ENCODE measurements around the gene SPRR4.
A peak's percentile ranks its signal among the peaks of the same experiment; 100 is the strongest.

The SPRR4 gene

GRCh38 chr1:152932170-152932811 is 38.2 kb upstream of the SPRR4 start:
- Histone ChIP-seq H4K12ac (ENCODE audit: low read depth, low read length) (no peak overlapping the region), H3K4me3 (ENCODE audit: low read depth, low read length) (no peak overlapping the region), H2BK120ac (ENCODE audit: insufficient read depth, low read length, poor library complexity) (no peak overlapping the region), H3K9me3 (ENCODE audit: insufficient read depth, low read depth, low read length) (no peaks in the 10 kb centered on the region), H3K4ac (ENCODE audit: low read depth, low read length) (no peak overlapping the region), H3K9ac (ENCODE audit: low read length) (no peak overlapping the region), H4K8ac (ENCODE audit: low read depth, low read length) (no peak overlapping the region), H3K79me2 (ENCODE audit: control insufficient read depth, insufficient read depth, low read length, poor library complexity) (no peaks in the 10 kb centered on the region), H3K27me3 (ENCODE audit: insufficient read depth, low read length) (no peaks in the 10 kb centered on the region), H3K23ac (ENCODE audit: low read length) (no peak overlapping the region), H3K18ac (ENCODE audit: low read length) (no peak overlapping the region), H2AFZ (ENCODE audit: insufficient read depth, low read length, poor library complexity) (no peak overlapping the region), H3K36me3 (ENCODE audit: control insufficient read depth in 1 of 2, insufficient read depth in 2 of 2, low read length in 2 of 2) (no peaks in the 10 kb centered on the region), H2BK5ac (ENCODE audit: low read depth, low read length, poor library complexity) (no peak overlapping the region), H2BK12ac (ENCODE audit: low read length) (no peak overlapping the region), H3K79me1 (ENCODE audit: low read length) (no peaks in the 10 kb centered on the region), H2AK5ac (ENCODE audit: low read length) (no peak overlapping the region), H3K27ac (ENCODE audit: low read depth, low read length) (no peak overlapping the region), H3K14ac (ENCODE audit: low read length) (no peak overlapping the region), H3K4me1 (ENCODE audit: control insufficient read depth in 1 of 2, insufficient read depth in 2 of 2, low read length in 2 of 2) (no peaks in the 10 kb centered on the region), H4K91ac (ENCODE audit: low read depth, low read length) (no peak overlapping the region), H3K4me2 (ENCODE audit: low read length) (no peak overlapping the region)
- no peak for DNase-seq
- no CpG with 5 or more reads among the region's 4 CpGs for WGBS (ENCODE audit: extremely low coverage, insufficient coverage, insufficient read length)

DNA sequence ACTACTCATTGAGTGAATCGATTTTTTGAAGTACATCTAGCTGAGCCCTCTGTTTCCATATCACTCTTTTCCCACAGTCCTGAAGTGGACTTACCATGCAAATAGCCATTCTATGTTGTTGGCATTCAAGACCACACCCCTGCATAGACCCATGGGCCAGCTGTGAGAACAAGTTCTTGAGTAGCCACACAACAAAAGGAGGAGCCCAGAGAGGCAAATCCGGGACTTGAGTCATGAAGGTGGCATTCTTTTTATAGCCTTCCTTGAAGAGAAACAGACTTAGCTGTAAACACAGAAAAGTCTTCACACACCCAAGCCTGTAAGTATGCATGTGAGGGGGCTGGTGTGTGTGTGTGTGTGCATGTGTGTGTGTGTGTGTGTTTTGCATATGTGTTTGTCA is 37.3 kb upstream of the SPRR4 start:
- no peak overlapping the region for H4K91ac ChIP-seq (ENCODE audit: low read depth, low read length)
- no peak overlapping the region for H3K4me3 ChIP-seq (ENCODE audit: low read depth, low read length)
- no CpG with 5 or more reads among the region's 2 CpGs for WGBS (ENCODE audit: extremely low coverage, insufficient coverage, insufficient read length)
- no peak overlapping the region for H3K23ac ChIP-seq (ENCODE audit: low read length)
- H2BK12ac ChIP-seq (ENCODE audit: low read length) = no peak overlapping the region
- no peaks in the 10 kb centered on the region for H3K4me1 ChIP-seq (ENCODE audit: control insufficient read depth in 1 of 2, insufficient read depth in 2 of 2, low read length in 2 of 2)
- H3K14ac ChIP-seq (ENCODE audit: low read length) = no peak overlapping the region
- no peak overlapping the region for H3K27ac ChIP-seq (ENCODE audit: low read depth, low read length)
- H3K9me3 ChIP-seq (ENCODE audit: insufficient read depth, low read depth, low read length) = no peaks in the 10 kb centered on the region
- H2AFZ ChIP-seq (ENCODE audit: insufficient read depth, low read length, poor library complexity) = no peak overlapping the region
- H2AK5ac ChIP-seq (ENCODE audit: low read length) = no peak overlapping the region
- H3K27me3 ChIP-seq (ENCODE audit: insufficient read depth, low read length) = no peaks in the 10 kb centered on the region
- H3K18ac ChIP-seq (ENCODE audit: low read length) = no peak overlapping the region
- H4K12ac ChIP-seq (ENCODE audit: low read depth, low read length) = no peak overlapping the region
- H2BK120ac ChIP-seq (ENCODE audit: insufficient read depth, low read length, poor library complexity) = no peak overlapping the region
- H3K4me2 ChIP-seq (ENCODE audit: low read length) = no peak overlapping the region
- H3K36me3 ChIP-seq (ENCODE audit: control insufficient read depth in 1 of 2, insufficient read depth in 2 of 2, low read length in 2 of 2) = no peaks in the 10 kb centered on the region
- no peak for DNase-seq
- no peak overlapping the region for H2BK5ac ChIP-seq (ENCODE audit: low read depth, low read length, poor library complexity)
- H3K79me2 ChIP-seq (ENCODE audit: control insufficient read depth, insufficient read depth, low read length, poor library complexity) = no peaks in the 10 kb centered on the region
- no peak overlapping the region for H3K9ac ChIP-seq (ENCODE audit: low read length)
- H3K79me1 ChIP-seq (ENCODE audit: low read length) = no peaks in the 10 kb centered on the region
- no peak overlapping the region for H4K8ac ChIP-seq (ENCODE audit: low read depth, low read length)
- H3K4ac ChIP-seq (ENCODE audit: low read depth, low read length) = no peak overlapping the region

DNA sequence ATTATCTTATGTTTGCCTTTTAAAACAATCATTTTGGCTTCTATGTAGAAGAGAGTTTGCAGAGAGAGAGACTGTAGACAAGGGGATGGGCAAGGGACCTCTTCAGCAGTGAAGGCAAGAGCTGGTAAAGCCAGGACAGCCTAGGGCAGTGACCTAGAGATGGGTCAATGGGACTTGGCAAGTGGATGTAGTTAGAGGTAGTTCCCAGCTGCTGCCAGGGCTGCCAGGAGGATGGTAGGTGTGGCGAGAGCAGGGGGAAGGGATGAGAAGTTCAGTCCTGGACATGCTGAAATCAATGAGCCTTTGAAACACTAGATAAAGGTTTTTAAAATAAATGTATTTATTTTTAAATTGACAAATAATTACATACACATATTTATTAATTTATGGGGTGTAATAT is 29.8 kb upstream of the SPRR4 start:
- H4K12ac ChIP-seq (ENCODE audit: low read depth, low read length) = no peak overlapping the region
- no peak overlapping the region for H2AK5ac ChIP-seq (ENCODE audit: low read length)
- no peak overlapping the region for H2BK5ac ChIP-seq (ENCODE audit: low read depth, low read length, poor library complexity)
- no peak overlapping the region for H3K27ac ChIP-seq (ENCODE audit: low read depth, low read length)
- H3K9me3 ChIP-seq (ENCODE audit: insufficient read depth, low read depth, low read length) = no peaks in the 10 kb centered on the region
- H4K8ac ChIP-seq (ENCODE audit: low read depth, low read length) = no peak overlapping the region
- no peaks in the 10 kb centered on the region for H3K36me3 ChIP-seq (ENCODE audit: control insufficient read depth in 1 of 2, insufficient read depth in 2 of 2, low read length in 2 of 2)
- no peak overlapping the region for H2BK120ac ChIP-seq (ENCODE audit: insufficient read depth, low read length, poor library complexity)
- no peak overlapping the region for H4K91ac ChIP-seq (ENCODE audit: low read depth, low read length)
- no peak overlapping the region for H3K18ac ChIP-seq (ENCODE audit: low read length)
- no peak overlapping the region for H2AFZ ChIP-seq (ENCODE audit: insufficient read depth, low read length, poor library complexity)
- H3K4ac ChIP-seq (ENCODE audit: low read depth, low read length) = no peak overlapping the region
- H3K79me2 ChIP-seq (ENCODE audit: control insufficient read depth, insufficient read depth, low read length, poor library complexity) = no peaks in the 10 kb centered on the region
- no peak overlapping the region for H3K9ac ChIP-seq (ENCODE audit: low read length)
- H3K79me1 ChIP-seq (ENCODE audit: low read length) = no peaks in the 10 kb centered on the region
- no peak overlapping the region for H2BK12ac ChIP-seq (ENCODE audit: low read length)
- no peak overlapping the region for H3K4me3 ChIP-seq (ENCODE audit: low read depth, low read length)
- H3K23ac ChIP-seq (ENCODE audit: low read length) = no peak overlapping the region
- DNase-seq = no peak
- H3K4me2 ChIP-seq (ENCODE audit: low read length) = no peak overlapping the region
- WGBS (ENCODE audit: extremely low coverage, insufficient coverage, insufficient read length) = no CpG with 5 or more reads among the region's 1 CpG
- H3K27me3 ChIP-seq (ENCODE audit: insufficient read depth, low read length) = no peaks in the 10 kb centered on the region
- no peak overlapping the region for H3K14ac ChIP-seq (ENCODE audit: low read length)
- no peaks in the 10 kb centered on the region for H3K4me1 ChIP-seq (ENCODE audit: control insufficient read depth in 1 of 2, insufficient read depth in 2 of 2, low read length in 2 of 2)

- Histone ChIP-seq H2BK120ac (ENCODE audit: insufficient read depth, low read length, poor library complexity) (no peak overlapping the region), H2BK12ac (ENCODE audit: low read length) (no peak overlapping the region), H3K27me3 (ENCODE audit: insufficient read depth, low read length) (no peaks in the 10 kb centered on the region), H3K36me3 (ENCODE audit: control insufficient read depth in 1 of 2, insufficient read depth in 2 of 2, low read length in 2 of 2) (no peaks in the 10 kb centered on the region), H3K79me1 (ENCODE audit: low read length) (no peaks in the 10 kb centered on the region), H3K27ac (ENCODE audit: low read depth, low read length) (no peak overlapping the region), H4K8ac (ENCODE audit: low read depth, low read length) (no peak overlapping the region), H3K18ac (ENCODE audit: low read length) (no peak overlapping the region), H3K4me1 (ENCODE audit: control insufficient read depth in 1 of 2, insufficient read depth in 2 of 2, low read length in 2 of 2) (no peaks in the 10 kb centered on the region), H2AK5ac (ENCODE audit: low read length) (no peak overlapping the region), H4K91ac (ENCODE audit: low read depth, low read length) (no peak overlapping the region), H2BK5ac (ENCODE audit: low read depth, low read length, poor library complexity) (no peak overlapping the region), H4K12ac (ENCODE audit: low read depth, low read length) (no peak overlapping the region), H3K4ac (ENCODE audit: low read depth, low read length) (no peak overlapping the region), H3K9me3 (ENCODE audit: insufficient read depth, low read depth, low read length) (no peaks in the 10 kb centered on the region), H3K23ac (ENCODE audit: low read length) (no peak overlapping the region), H3K4me3 (ENCODE audit: low read depth, low read length) (no peak overlapping the region), H3K4me2 (ENCODE audit: low read length) (no peak overlapping the region), H3K9ac (ENCODE audit: low read length) (no peak overlapping the region), H2AFZ (ENCODE audit: insufficient read depth, low read length, poor library complexity) (no peak overlapping the region), H3K14ac (ENCODE audit: low read length) (no peak overlapping the region), H3K79me2 (ENCODE audit: control insufficient read depth, insufficient read depth, low read length, poor library complexity) (no peaks in the 10 kb centered on the region)
- peak in 1 of 2 donors; percentile 21 for DNase-seq
- no CpG with 5 or more reads among the region's 8 CpGs for WGBS (ENCODE audit: extremely low coverage, insufficient coverage, insufficient read length)
Observed at GRCh38 chr1:152941037-152941711, 29.3 kb upstream of the SPRR4 start.
